WERI-Rb-1 (cell line): ENCODE results near the gene AFDN.

Experiments used
- DNase-seq: peaks from one replicate; pipeline ENCODE4 v3.0.0-alpha.2; 2020
- H3K27ac ChIP-seq: fragments of 250-450 bp; sonication (Bioruptor Pico); 2 replicates; pipeline ENCODE4 v1.5.1; 2020; ENCODE audit warnings: mild to moderate bottlenecking, moderate library complexity
- H3K27me3 ChIP-seq: fragments of 250-450 bp; sonication (Bioruptor Pico); 2 replicates; pipeline ENCODE4 v1.5.1; 2021; ENCODE audit warnings: mild to moderate bottlenecking, low read depth, moderate library complexity; ENCODE audit not compliant: insufficient read depth, severe bottlenecking
- H3K36me3 ChIP-seq: fragments of 250-450 bp; sonication (Bioruptor Pico); 2 replicates; pipeline ENCODE4 v1.5.1; 2020; ENCODE audit warnings: mild to moderate bottlenecking, moderate library complexity
- H3K4me3 ChIP-seq: 2 replicates; pipeline ENCODE4 v1.5.1; 2011; ENCODE audit warnings: low read depth, mild to moderate bottlenecking, control low read depth, low read length
- H3K9me3 ChIP-seq: fragments of 250-450 bp; sonication (Bioruptor Pico); 2 replicates; pipeline ENCODE4 v1.5.1; 2021; ENCODE audit warnings: mild to moderate bottlenecking, moderate library complexity; ENCODE audit not compliant: severe bottlenecking
- CTCF ChIP-seq: IDR thresholded peaks from 2 replicates; pipeline ENCODE4 v1.5.1; 2011; ENCODE audit warnings: low read depth, mild to moderate bottlenecking, control low read depth, inconsistent platforms, low read length

AFDN gene

GRCh38 chr6:168017629-168018028, 190.9 kb downstream of the AFDN start:
- no peak for TF ChIP-seq CTCF
- Histone ChIP-seq H3K4me3 (no peak overlapping the region), H3K9me3 (peaks cover 2% of the 10 kb centered on the region), H3K27me3 (no peaks in the 10 kb centered on the region), H3K27ac (no peak overlapping the region), H3K36me3 (no peaks in the 10 kb centered on the region)
- DNase-seq: no peak

- DNase-seq: no peak
- TF ChIP-seq CTCF: no peak
- Histone ChIP-seq H3K36me3 (no peaks in the 10 kb centered on the region), H3K27me3 (no peaks in the 10 kb centered on the region), H3K27ac (no peak overlapping the region), H3K9me3 (peaks cover 2% of the 10 kb centered on the region), H3K4me3 (no peak overlapping the region)
These were observed 192.0 kb downstream of the AFDN start for GRCh38 chr6:168018664-168019063.

GRCh38 chr6:168020242-168020641, 193.5 kb downstream of the AFDN start:
- Histone ChIP-seq H3K27ac (no peak overlapping the region), H3K9me3 (peaks cover 2% of the 10 kb centered on the region), H3K36me3 (no peaks in the 10 kb centered on the region), H3K4me3 (no peak overlapping the region), H3K27me3 (no peaks in the 10 kb centered on the region)
- no peak for TF ChIP-seq CTCF
- DNase-seq: no peak

GRCh38 chr6:168021581-168021980, 194.9 kb downstream of the AFDN start:
- no peak overlapping the region for H3K27ac ChIP-seq
- no peak for DNase-seq
- H3K4me3 ChIP-seq: no peak overlapping the region
- no peaks in the 10 kb centered on the region for H3K27me3 ChIP-seq
- no peaks in the 10 kb centered on the region for H3K36me3 ChIP-seq
- TF ChIP-seq CTCF: no peak
- no peaks in the 10 kb centered on the region for H3K9me3 ChIP-seq
